IPS DF 4.7 (cell line): ENCODE data around the gene ECHDC3.
"Not testable (repeated sequence)": the region's sequence is repeated elsewhere in the genome, so short reads cannot be mapped to it uniquely, and the experiment has no call there.

ENCODE experiments used
- DNase-seq: peaks from one replicate; pipeline ENCODE4 v3.0.0-alpha.2; 2013; ENCODE audit warnings: low spot score; ENCODE audit errors: extremely low read depth

ECHDC3 gene, protein sequence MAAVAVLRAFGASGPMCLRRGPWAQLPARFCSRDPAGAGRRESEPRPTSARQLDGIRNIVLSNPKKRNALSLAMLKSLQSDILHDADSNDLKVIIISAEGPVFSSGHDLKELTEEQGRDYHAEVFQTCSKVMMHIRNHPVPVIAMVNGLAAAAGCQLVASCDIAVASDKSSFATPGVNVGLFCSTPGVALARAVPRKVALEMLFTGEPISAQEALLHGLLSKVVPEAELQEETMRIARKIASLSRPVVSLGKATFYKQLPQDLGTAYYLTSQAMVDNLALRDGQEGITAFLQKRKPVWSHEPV

DNA sequence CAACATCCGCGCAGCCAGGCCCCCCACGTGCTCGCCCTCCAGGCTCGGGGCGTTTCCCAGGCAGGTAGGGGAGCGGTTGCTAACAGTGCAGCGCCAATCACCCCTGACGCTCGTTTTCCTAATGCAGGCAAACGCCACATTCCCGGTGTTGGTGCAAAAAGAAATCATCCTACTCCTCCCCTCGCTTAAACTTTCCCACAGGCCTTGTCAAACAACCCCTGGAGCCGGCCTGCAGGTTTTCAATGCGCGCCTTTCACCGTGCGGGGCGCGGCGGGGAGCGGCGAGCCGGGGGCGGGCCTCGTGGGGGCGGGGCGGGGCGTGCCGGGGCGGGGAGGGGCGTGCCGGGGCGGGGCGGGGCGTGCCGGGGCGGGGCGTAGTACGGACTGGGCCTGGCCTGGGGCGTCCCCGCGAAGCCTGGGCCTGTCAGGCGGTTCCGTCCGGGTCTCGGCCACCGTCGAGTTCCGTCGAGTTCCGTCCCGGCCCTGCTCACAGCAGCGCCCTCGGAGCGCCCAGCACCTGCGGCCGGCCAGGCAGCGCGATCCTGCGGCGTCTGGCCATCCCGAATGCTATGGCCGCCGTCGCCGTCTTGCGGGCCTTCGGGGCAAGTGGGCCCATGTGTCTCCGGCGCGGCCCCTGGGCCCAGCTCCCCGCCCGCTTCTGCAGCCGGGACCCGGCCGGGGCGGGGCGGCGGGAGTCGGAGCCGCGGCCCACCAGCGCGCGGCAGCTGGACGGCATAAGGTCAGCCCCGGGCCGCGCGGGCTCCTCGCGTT lies at the start of gene ECHDC3:
TSS of gene ECHDC3 (plus strand) at position 374 of the 770 bp plus-strand sequence. CDS start at position 569, 195 bp downstream.
- DNase-seq: no peak

DNA sequence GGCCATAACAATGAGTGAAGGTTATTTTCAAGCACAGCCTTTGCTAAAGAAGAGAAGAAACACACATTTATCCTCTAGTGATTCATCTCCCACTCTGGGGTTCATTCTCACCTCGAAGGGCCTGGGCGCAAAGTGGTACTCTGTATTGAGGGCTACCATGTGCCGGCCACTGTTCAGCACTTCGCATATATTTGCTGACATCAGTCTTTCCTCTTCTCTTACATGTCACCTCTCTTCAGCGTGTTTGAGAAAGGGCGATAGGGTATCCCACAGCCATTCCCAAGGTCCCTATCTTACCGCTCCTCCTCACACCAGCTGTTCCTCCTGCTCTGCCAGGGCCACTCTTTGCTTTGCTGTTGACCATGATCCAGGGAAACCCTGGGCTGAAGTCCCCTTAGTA lies 48.8 kb upstream of the ECHDC3 start:
- DNase-seq: no peak

DNA sequence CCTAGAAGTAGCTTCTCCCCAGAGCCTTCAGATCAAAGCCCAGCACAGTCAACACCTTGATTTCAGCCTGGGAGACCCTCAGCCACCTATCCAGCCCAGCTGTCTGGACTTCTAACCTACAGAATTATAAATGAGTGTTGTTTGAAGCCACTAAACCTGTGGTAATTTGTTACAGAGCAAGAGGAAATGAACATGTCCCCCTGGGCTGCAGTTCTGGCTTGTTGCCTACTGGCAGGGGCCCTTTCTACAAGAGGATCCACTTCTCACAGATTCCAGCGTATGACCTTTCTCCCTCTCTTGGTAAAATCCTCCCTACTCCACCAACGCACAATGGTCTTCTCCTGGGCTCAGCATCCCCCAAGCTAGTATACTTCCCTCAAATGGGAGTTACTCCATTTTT lies 46.4 kb upstream of the ECHDC3 start:
- no peak for DNase-seq

DNA sequence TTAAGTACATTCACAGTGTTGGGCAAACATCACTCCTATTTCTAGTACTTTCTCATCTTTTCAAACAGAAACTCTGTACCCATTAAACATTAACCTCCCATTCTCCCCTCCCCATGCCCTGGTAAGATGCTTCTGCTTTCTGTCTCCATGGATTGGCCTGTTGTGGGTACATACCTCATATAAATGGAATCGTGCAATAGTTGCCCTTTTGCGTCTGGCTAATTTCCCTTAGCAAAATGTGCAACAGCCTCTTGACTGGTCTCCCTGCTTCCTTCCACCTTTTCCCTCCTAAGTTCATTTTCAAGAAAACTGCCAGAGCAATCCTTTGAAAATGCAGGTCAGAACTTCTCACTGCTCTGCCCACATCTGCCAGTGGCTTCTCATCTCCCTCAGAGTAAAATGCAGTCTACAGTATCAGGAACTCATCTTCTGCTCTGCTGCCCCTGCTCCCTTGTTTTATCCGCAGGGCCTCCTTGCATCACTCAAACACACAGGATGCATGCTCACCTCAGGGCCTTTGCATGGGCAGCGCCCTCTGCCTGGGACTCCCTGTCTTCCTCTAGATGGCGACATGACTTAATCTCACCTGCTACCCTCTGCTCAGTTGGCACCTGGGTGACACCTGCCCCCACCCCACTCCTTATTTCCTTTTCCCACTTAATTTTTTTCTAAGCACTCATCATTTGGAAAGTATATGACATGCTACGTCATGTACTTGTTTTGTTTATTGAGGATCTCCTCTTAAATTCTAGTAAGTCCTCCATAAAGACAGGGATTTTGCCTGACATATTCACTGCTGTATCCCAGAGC lies 44.3 kb upstream of the ECHDC3 start:
- DNase-seq: no peak

DNA sequence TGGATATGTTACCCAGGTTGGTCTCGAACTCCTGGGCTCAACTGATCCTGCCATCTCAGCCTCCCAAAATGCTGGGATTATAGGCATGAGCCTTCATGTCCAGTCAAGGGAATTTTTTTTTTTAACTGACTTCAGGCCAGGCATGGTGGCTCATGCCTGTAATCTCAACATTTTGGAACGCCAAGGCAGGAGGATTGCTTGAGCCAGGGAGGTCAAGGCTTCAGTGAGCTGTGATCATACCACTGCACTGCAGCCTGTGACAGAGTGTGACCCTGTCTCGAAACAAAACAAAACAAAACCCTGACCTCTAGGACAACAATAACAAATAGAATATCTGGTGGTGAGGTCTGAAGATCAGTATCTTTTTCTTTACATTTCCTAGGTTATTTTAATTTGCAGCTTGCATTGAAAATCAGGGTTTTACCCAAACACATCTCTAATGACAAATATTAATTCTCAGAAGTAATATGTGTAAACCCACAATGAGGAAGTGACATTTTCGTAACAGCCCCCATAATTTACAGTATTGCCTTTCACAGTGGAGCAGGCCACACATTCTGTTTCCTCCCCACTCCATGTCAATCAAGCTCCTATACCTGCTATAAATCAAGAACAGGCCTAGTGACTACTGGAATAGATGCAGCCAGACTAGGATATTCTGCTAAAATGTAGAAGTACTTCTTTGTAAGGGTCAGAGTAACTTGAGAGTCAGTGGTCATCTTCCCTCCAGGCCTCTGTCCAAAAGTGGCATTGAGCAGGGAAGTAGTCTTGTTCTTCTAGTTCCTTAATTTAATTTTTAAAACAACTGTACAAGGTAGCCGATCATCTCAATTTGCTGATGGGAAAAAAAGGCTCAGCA lies 43.3 kb upstream of the ECHDC3 start:
- no peak for DNase-seq

DNA sequence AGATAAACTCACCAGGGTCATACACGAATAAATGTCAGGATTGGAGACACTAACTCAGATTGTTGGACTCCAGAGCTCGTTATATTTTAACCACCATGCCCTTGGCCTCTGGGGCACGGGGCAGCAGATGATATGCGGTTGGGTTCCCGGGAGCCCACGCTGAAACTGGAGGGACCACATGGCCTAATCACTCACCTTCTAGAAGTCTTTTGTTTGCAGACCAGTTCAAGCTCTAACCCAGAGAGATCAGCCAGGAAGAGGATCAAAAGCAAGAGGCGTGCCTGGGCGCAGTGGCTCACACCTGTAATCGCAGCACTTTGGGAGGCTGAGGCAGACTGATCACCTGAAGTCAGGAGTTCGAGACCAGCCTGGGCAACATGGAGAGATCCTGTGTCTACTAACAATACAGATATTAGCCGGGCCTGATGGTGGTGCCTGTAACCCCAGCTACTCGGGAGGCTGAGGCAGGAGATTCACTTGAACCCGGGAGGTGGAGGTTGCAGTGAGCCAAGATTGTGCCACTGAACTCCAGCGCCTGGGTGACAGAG lies 42.6 kb upstream of the ECHDC3 start:
- no peak for DNase-seq

DNA sequence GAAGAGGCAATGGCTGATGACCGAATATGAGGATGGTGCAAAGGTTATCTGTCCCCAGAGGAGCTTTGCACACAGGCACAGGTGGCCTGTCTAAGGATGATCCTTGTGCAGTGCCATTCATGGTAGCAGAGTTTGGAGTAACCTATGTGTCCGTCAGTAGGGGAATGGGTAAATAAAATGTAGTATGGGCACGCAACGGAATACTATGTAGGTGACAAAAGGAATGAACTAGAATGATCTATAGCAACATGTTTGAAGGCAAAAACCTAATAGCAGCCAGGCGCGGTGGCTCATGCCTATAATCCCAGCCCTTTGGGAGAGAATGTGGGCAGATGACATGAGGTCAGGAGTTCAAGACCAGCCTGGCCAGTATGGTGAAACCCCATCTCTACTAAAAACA lies 41.6 kb upstream of the ECHDC3 start:
- DNase-seq: no peak

DNA sequence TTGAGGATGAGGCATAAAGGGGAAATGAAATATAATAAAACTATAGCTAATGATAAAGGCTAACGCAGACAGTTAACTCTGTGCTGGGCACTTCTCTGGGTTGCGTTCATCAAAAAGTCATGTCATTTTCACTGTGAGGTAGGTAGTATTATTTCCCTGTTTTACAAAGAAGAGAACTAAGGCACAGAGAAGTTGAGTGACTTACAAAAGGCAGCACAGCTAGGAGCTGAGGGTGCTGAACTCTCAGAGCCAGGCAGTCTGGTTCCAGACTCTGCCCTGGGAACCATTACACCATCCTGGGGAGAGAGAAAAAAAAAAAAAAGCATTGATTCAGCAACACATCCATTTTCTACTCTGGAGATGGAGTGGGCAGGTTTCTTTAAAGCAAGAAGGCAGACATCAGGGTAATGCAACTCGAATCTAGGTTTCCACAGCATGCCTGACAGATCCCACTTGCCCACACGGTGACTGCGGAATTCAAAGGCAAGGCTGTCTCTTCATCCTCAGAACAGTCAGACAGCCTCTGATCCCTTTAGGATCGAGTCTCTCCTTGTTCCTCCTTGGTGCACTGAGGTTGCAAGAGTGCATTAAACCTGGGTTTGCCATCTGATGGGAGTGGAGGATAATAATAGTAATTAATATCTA lies 40.6 kb upstream of the ECHDC3 start:
- no peak for DNase-seq

DNA sequence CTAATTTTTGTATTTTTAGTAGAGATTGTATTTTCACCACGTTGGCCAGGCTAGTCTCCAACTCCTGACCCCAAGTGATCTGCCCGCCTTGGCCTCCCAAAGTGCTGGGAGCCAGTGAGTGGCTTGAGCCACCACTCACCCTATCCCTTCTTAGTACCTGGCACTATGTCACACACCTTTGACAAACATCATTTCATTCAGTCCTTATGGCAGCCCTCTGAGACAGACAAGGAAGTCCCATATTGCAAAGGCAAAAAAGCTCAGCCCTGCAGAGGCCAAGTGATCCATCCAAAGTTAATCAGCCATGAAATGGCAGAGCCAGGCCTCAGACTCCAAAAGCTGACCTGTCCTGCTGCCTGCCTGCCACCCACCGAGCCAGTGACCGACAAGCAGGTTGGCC lies 39.9 kb upstream of the ECHDC3 start:
- DNase-seq: no peak

DNA sequence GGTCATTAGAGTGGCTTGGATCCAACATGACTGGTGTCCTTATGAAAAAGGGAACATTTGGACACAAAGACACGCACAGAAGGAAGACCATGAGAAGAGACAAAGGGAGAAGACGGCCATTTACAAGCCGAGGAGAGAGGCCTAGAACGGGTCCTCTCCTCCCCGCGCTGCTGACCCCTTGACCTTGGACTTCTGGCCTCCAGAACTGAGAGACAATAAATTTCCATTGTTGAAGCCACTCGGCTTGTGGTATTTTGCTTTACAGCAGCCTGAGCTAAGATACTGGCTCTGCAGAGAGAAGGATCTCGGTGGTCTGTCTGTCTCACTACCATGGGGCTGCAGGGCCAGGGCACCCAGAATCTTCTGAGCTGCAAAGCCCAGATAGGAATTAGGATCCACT lies 38.1 kb upstream of the ECHDC3 start:
- no peak for DNase-seq

DNA sequence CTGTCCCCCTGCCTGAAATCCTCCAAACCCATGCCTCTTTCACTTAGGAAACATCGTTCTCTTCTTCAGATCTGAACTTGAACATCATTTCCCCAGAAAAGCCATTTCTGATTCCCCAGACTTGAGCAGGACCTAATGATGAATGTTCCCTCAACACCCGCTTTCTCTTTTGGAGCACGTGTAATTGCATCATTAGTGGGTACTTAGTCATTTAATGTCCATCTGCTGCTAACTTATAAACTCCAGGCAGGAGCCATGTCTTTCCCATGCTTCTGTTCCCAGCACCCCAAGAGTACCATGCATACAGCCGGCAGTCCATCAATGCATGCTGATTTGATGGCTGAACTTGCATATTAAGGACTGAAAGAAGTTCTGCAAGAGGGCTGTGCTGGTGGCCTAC lies 36.5 kb upstream of the ECHDC3 start:
- no peak for DNase-seq

DNA sequence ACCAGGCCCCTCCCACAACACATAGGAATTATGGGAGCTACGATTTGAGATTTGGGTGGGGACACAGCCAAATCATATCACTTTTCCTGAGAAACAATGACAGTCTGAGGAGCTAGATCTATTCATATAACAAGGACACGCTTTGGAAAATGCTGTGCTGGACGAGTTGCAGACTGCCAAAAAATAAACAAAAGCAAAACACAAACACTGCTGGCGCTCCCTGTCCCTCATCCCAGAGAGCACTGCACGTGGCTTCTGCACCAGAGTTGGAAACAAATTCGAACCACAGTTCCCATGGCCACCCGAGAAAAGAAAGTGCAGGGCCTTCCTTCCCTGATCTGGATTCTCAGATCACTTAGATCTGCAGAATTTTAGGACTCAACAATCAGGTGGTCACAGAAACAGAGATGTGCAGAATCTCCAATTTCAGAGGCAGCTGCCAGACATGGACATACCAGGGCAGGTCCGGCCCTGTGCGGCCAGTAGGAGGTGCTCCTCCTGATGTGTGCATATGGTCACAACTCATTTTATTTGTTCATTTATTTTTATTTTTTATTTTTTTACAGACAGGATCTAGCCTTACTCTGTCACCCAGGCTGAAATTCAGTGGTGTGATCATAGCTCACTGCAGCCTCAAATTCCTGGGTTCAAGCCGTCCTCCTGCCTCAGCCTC lies 35.2 kb upstream of the ECHDC3 start:
- no peak for DNase-seq

DNA sequence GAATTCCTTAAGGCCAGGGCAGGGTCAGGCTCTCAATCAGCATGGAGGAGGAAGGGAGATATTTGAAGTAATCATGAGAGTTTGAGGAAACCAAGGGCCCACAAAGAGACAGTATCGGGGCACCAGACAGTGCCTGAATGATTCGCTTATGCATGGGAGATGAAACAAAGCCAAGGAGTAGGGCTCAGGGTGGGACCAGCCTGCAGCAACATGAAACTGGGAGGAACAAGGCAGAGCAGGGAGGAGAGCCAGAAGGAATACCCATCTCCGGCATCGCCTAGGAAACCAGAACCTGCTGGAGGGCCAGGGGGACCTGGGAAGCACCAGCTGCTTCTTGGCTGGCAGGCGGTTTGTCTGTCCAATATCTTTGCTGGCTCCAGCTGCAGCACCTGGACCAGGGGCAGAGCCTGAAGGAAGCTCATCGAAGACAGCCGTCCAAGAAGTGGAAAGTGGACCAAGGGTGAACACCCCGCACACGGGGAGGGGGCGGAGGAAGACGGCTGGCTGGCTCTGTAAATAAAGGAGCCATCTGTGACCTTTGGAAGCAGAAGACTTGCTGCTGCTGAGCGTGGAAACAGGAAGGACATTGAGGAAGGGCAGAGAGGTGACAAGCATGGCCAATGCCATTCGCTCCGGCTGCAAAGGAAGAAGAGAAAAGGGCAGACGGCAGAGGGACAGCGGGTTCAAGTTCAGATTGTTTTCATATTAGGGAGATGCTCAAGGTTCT lies 34.4 kb upstream of the ECHDC3 start:
- DNase-seq: no peak

DNA sequence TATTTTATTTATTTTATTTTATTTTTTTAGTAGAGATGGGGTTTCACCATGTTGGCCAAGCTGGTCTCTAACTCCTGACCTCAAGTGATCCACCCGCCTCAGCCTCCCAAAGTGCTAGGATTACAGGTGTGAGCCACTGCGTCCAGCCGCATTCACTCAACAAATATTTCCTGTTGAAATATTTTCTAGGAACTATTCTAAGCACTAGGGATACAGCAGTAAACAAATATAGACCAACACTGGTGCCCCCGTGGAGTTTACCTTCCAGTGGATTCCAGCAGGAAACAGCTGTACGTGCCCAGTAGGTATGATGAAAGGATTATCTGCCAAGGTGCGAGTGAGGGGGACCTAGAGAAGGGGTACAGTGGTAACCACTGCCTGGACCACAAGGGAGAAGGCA lies 33.4 kb upstream of the ECHDC3 start:
- DNase-seq: not testable (repeated sequence)

DNA sequence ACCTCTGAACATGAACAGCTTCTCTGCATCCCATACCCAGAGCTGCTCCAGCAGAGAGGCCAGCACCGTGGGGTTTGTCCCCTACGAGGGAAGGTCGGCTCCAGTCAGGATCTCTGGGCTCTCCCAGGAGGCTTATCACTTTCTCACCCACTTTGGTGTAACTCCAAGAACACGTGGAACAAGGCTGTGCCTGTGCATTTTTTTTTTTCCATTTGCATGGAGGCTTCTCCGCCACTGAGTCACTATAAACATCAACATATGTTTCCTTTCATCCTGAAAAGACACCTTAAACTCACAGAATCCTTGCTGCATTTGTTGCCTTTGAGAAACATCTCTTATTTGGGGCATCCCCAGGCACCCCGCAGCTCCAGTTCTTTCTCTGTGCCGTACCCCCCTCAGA lies 29.4 kb upstream of the ECHDC3 start:
- DNase-seq: no peak

DNA sequence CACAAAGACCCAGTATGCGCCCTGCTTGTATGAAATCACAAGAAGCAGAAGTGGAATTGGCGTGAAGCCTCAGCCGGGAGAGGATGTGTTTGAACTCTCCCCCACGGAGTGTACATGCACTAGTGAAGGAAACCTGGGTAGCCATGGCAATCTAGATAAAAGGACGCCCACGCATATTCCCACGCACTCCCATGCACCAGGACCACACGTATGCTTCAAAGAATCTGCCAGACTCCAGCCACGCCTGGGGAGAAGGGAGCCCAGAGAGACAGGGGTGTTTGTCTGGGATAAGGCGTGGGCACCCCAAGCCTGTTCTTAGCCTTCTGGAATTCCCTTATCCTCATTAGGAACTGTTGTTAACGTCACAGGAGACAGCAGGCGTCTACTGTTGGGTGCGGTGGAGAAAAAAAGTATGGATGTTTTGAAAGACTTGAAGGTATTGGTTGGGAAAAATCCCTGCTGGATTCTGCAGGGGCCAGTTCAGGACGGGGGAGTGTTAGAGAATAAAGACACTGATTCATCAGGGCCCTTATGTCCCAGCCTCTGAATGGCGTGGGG lies 28.9 kb upstream of the ECHDC3 start:
- DNase-seq: no peak

DNA sequence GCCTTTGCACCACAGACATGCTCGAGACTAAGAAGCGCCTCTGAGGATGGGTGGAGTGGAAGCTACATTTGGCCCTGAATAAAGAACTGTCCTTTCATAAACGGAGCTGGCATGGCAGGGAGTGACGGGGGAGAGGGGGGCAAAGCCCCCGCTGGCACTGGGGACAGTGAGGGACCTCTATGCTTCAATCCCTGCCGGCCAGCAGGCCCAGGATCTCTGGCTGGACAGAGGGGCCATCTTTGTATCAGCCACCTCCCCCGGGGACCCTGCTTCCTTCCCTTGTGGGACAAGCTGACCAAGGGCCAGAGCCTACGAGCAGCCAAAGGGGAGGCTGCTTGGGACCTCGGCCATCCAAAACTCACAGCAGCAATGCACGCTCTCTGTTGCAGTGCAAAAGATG lies 28.2 kb upstream of the ECHDC3 start:
- DNase-seq: no peak

DNA sequence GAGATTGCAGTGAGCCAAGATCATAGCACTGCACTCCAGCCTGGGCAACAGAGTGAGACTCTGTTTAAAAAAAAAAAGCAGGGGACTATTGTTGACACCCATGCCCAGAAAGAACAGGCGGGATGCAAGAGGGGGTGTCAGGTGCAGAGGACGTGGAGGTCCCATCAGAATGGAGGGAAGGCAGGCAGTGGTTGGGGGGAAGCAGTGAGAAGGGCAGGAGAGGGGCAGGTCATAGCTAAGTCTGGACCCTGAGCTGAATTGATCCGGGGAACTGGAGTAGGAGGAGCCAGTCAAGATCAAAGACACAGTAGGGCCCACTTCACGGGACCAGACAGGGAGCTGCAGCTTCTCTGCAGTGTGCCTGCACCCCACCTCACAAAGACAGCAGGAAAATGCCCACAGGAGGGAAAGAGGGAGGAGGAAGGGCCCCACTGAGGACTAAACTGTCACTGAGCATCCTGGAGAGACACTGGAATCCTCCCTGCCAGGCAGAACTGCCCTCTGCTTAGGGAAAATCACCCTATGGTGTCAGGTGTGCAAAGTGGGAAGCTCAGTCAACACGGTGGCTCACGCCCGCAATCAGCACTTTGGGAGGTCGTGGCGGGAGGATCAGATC lies 27.3 kb upstream of the ECHDC3 start:
- no peak for DNase-seq
